Erythroblast (primary cell): ENCODE measurements around the gene MAST4.

Experiments
- GATA1 ChIP-seq: IDR thresholded peaks from 2 replicates; pipeline ENCODE4 v1.6.1; 2011; ENCODE audit warnings: low read depth, mild to moderate bottlenecking, control low read depth, low read length, moderate library complexity
- POLR2A ChIP-seq: IDR thresholded peaks from 2 replicates; pipeline ENCODE4 v1.6.1; 2011; ENCODE audit warnings: mild to moderate bottlenecking, low read length

DNA sequence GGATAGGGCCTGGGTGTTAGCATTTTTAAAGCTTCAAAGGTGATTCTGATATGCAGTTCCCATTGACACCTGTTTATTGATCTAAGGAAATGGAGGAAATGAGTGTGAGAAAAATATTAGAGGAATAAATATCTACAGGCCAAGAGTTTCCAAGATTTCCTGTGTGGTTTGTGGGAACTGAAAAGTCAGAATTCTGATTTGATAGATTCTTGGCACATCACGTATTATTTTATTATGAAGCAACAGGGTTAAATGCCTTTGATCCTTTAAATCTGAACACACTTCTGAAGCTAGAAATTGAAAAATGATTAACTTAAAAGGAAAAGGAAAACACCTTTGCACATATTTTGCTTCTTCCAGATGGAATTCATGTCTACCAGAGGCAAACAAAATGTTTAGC is 486.7 kb downstream of the MAST4 start:
- no peak for TF ChIP-seq POLR2A
- TF ChIP-seq GATA1 = no peak
